COLO668 (cell line): ENCODE results near the gene OR2A25.

Experiments used
- DNase-seq: peaks from one replicate; lab custom pipeline; 2025; ENCODE audit not compliant: unreplicated experiment; lab: John Stamatoyannopoulos, UW

Gene OR2A25

GRCh38 chr7:144069953-144070352, 342 bp downstream of the OR2A25 start:
- DNase-seq = no peak

GRCh38 chr7:144074374-144074773, 4.8 kb downstream of the OR2A25 start:
- DNase-seq = no peak

- DNase-seq = no peak
Measured at GRCh38 chr7:144085978-144086377, 16.4 kb downstream of the OR2A25 start, which contains the start of gene OR2A12. OR2A12 (plus strand) TSS chr7:144086278; CDS start chr7:144095108, 8,830 bp downstream.

GRCh38 chr7:144086730-144087129, 17.1 kb downstream of the OR2A25 start:
- DNase-seq = no peak

- DNase-seq = no peak
Measured at GRCh38 chr7:144087230-144087629, 17.6 kb downstream of the OR2A25 start.

DNA sequence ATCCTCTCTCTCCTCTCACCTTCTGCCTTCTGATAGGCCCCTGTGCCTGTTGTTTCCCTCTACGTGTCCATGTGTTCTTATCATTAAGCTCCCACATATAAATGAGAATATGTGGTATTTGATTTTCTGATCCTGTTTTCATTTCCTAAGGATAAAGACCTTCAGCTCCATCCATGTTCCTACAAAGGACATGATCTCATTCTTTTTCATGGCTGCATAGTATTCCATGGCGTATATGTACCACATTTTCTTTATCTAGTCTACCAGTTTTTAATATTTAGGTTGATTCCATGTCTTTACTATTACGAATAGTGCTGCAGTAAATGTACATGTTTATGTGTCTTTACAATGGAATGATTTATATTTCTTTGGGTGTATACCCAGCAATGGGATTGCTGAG, 21.1 kb downstream of the OR2A25 start:
- no peak for DNase-seq

GRCh38 chr7:144098776-144099175, 29.2 kb downstream of the OR2A25 start:
- no peak for DNase-seq

DNA sequence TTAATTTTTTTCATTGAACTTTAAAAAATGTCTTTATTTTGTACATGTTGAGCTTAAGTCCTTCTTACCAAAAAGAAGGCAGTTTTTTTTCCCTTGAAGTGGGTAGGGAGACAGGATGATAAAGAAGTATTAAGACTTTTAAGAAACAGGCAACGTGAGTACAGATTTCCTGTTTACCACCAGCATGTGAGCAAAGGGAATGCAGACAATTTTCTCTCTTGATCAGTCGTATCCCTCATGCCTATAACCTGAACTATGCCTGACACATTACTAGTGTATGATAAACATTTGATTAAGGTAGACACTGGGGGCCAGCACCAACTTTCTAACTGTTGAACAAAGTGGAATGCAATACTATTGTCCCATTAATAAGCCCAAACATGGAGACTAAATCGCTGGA, 31.0 kb downstream of the OR2A25 start:
- no peak for DNase-seq

GRCh38 chr7:144102041-144102440, 32.4 kb downstream of the OR2A25 start:
- DNase-seq = no peak

GRCh38 chr7:144105211-144105610, 35.6 kb downstream of the OR2A25 start:
- no peak for DNase-seq

DNA sequence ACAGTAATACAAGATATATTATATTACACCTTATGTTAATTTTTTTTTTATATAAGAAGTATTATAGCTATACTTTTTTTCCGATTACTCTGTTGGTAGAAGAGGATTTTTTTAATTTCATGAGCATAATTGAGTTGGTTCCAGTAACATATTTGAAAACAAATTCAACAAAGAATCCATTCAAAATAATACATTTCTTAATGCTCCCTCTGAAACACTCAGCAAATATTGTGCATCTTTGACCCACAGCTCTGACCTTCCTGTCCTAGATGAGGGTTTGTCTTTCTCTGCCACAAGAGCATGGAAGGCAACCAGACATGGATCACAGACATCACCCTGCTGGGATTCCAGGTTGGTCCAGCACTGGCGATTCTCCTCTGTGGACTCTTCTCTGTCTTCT, 39.7 kb downstream of the OR2A25 start, which contains the start of gene OR2A2:
Gene OR2A2 (plus strand): TSS at position 301 of the 400 bp plus-strand sequence. CDS start 0 bp downstream, at position 301.
- no peak for DNase-seq

DNA sequence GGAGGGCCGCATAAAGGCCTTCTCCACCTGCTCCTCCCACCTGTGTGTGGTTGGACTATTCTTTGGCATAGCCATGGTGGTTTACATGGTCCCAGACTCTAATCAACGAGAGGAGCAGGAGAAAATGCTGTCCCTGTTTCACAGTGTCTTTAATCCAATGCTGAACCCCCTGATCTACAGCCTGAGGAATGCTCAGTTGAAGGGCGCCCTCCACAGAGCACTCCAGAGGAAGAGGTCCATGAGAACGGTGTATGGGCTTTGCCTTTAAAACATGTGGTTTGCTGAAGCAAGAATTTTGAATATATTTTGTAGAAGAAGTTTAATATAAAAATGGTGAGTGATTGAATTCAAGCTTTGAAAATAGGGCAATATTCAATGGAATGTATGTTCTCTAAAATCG, 40.7 kb downstream of the OR2A25 start:
- no peak for DNase-seq

- no peak for DNase-seq
Measured at GRCh38 chr7:144113651-144114050, 44.0 kb downstream of the OR2A25 start.

DNA sequence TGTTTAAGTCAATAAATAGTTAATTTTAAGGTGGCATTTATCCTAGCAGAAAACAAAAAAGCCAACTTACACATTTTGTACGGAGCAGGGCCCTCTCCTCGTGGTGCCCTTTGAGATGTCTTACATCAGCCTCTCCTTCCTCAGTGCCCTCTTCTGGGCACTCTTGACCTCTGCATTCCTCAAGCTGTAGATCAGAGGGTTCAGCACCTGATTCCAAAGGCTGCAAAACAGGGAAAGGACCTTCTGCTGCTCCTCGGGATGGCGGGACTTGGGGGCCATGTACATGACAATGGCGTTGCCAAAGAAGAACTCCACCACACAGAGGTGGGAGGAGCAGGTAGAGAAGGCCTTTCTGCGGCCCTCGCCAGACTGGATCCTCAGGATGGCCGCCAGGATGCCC, 48.7 kb downstream of the OR2A25 start:
- no peak for DNase-seq

GRCh38 chr7:144122876-144123275, 53.3 kb downstream of the OR2A25 start, which contains the start of gene OR2A14:
OR2A14 (plus strand) TSS chr7:144123176; CDS start chr7:144129113, 5,937 bp downstream.
- no peak for DNase-seq
